Skeletal muscle tissue (tissue), 4 donors: Measurements from ENCODE around the gene NECTIN1. TPM values are rescaled to one million over a fixed set of nuclear protein-coding genes. Genes with fewer than 3 reads are reported as not detected.

Experiments used
- H3K27ac ChIP-seq: one replicate; pipeline ENCODE4 v1.7.0; 2013; ENCODE audit warnings: mild to moderate bottlenecking, low read depth, low read length, inconsistent platforms
- H3K27me3 ChIP-seq, 3 donors: one replicate each; pipeline ENCODE4 v1.7.0; 2013; ENCODE audit warnings: low read length in 3 of 3; ENCODE audit not compliant: control insufficient read depth in 3 of 3, insufficient read depth in 3 of 3
- H3K36me3 ChIP-seq, 3 donors: one replicate each; pipeline ENCODE4 v1.7.0; 2013; ENCODE audit warnings: low read length in 3 of 3; ENCODE audit not compliant: control insufficient read depth in 3 of 3, insufficient read depth in 3 of 3
- H3K4me1 ChIP-seq, 3 donors: one replicate each; pipeline ENCODE4 v1.7.0; 2013; ENCODE audit warnings: low read length in 3 of 3, mild to moderate bottlenecking in 3 of 3; ENCODE audit not compliant: control insufficient read depth in 3 of 3, insufficient read depth in 3 of 3
- H3K4me3 ChIP-seq, 3 donors: one replicate each; pipeline ENCODE4 v1.7.0; 2013; ENCODE audit warnings: low read length in 3 of 3
- H3K9ac ChIP-seq, 3 donors: one replicate each; pipeline ENCODE4 v1.7.0; 2013; ENCODE audit warnings: low read length in 3 of 3, mild to moderate bottlenecking in 3 of 3, moderate library complexity in 2 of 3, low read depth in 1 of 3
- H3K9me3 ChIP-seq, 3 donors: one replicate each; pipeline ENCODE4 v1.7.0; 2013; ENCODE audit warnings: low read length in 3 of 3; ENCODE audit not compliant: control insufficient read depth in 3 of 3
- total RNA-seq: library from RNA; depleted of rRNA; stranded (reverse); fragments of >200 nt; gene quantifications from one replicate; pipeline ENCODE4 v1.2.3, GENCODE V29; 2014
- donor health status: Osteomylitis.

Gene NECTIN1
- total RNA-seq, 1 donor from 2014 or later, result 4.2 TPM

GRCh38 chr11:119723952-119724325, 5.1 kb downstream of the NECTIN1 start:
- peaks cover 4 to 17% (median 15%) of the 10 kb centered on the region in 3 donors for H3K27me3 ChIP-seq
- H3K36me3 ChIP-seq, result no peaks in the 10 kb centered on the region
- no peak overlapping the region for H3K27ac ChIP-seq
- peak overlapping the region in 1 of 3 donors; percentile 16 for H3K9ac ChIP-seq
- no peak overlapping the region for H3K4me3 ChIP-seq
- peaks cover 15 to 29% (median 24%) of the 10 kb centered on the region in 3 donors for H3K4me1 ChIP-seq
- no peaks in the 10 kb centered on the region for H3K9me3 ChIP-seq

- Histone ChIP-seq H3K9me3 (no peaks in the 10 kb centered on the region), H3K9ac (peak overlapping the region in 1 of 3 donors; percentile 16), H3K4me3 (no peak overlapping the region), H3K27ac (no peak overlapping the region), H3K27me3 (peaks cover 4 to 17% (median 15%) of the 10 kb centered on the region in 3 donors), H3K4me1 (peaks cover 15 to 28% (median 23%) of the 10 kb centered on the region in 3 donors), H3K36me3 (no peaks in the 10 kb centered on the region)
Observed at GRCh38 chr11:119723243-119723951, 5.6 kb downstream of the NECTIN1 start.

DNA sequence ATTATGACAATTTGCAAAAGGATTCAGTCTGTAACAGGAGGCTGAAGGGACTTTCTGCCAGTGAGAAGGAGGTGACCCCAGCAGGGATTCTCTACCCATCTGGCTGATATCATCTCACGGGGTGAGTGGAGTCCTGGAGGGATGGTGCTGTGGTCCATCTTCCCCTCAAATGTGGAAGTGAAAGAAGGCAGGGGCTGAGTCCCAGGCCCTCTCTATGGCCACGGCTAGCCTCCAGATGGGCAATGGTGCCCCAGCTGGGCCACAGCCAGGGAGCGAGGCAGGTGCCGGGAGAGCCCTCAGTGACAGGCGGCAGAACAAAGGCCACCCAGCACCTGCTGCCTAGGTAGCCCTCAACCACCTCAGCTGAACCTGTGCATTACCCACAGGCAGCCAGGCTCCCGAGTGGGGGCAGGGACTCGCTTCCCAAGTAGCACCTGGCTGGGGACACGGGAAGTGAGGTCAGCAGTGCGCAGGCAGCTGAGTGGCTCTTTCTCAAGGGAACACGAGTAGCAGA, 6.7 kb downstream of the NECTIN1 start:
- peaks cover 8 to 23% (median 13%) of the 10 kb centered on the region in 3 donors for H3K4me1 ChIP-seq

GRCh38 chr11:119721129-119722120, 7.6 kb downstream of the NECTIN1 start:
- no peaks in the 10 kb centered on the region for H3K36me3 ChIP-seq
- H3K4me1 ChIP-seq, result peaks cover under 1 to 16% (median 5%) of the 10 kb centered on the region in 3 donors
- H3K27me3 ChIP-seq, result peaks cover 0 to 5% (median 4%) of the 10 kb centered on the region in 3 donors
- no peaks in the 10 kb centered on the region for H3K9me3 ChIP-seq
- H3K4me3 ChIP-seq, result no peak overlapping the region
- peak overlapping the region in 1 of 3 donors; percentile 16 for H3K9ac ChIP-seq
- H3K27ac ChIP-seq, result no peak overlapping the region

More for the DNA sequence above, 6.7 kb downstream of the NECTIN1 start:
- Histone ChIP-seq H3K36me3 (no peaks in the 10 kb centered on the region), H3K9me3 (no peaks in the 10 kb centered on the region), H3K27ac (no peak overlapping the region), H3K4me3 (no peak overlapping the region), H3K9ac (no peak overlapping the region), H3K27me3 (peaks cover 4 to 14% (median 13%) of the 10 kb centered on the region in 3 donors)

DNA sequence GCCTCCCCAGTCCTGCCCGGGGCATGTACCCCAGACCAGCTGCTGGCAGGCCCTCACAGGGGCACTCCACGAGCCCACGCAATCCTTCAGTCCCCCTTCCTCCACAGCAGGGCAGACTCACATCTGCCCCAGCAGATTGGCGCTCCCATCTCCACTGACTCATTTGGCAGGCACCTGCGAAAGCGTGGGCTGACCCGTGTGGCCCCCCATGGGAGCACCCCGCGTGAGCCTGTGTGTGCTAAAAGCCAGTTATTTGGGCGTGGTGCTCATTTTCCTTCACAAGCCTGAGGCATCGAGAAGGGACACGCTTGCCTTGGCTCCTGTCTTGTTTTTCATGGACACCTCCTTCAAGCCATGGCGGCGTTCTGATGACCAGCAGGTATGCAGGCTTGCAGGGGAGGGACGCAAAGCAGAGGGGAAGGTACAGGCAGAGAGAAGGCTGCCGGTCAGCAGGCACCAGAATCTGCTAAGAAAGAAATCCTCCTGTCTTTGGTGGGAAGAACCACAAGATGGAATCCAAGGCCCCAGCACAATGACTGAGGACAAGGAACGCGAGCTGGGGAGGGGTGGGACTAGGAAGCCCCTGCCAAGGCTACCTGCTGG, 8.6 kb downstream of the NECTIN1 start:
- Histone ChIP-seq H3K4me3 (no peak overlapping the region), H3K4me1 (peaks cover 0 to 16% (median 3%) of the 10 kb centered on the region in 3 donors), H3K9me3 (no peaks in the 10 kb centered on the region), H3K9ac (no peak overlapping the region), H3K27ac (no peak overlapping the region), H3K36me3 (no peaks in the 10 kb centered on the region), H3K27me3 (peaks cover 0 to 4% (median 0%) of the 10 kb centered on the region in 3 donors)

DNA sequence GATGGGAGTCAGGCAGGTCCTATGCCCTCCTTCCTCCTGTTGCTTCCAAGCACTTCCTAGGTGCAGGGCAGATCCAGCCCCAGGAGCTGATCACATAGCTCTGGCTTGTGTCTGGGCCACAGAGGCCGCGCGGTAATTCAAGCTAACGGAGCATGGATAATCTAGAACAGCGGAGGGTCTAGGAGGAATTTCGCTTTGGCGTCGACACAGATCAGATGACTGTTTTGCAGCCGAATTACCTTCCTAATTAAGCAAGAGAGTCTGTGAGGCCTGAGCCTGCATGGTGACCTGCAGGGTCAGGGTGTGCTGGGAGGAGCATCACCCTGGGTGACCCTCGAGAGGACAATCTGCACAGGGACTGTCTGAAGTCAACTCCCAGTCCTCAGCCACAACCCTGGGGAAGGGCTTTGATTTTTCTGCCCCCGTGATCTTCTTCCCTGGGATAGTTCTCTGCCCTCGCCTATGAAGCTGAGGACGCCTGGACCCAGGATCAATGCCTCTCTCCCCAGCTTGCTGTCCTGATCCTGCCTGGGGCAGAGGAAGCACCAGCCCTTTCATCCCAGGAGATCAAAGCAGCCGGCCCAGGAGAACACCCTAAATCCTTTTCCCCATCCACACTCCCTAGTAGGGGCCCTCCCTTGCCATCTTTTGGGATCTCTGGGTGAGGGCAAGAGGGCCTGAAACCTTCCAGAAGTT, 11.0 kb downstream of the NECTIN1 start:
- no peak overlapping the region for H3K27ac ChIP-seq
- no peaks in the 10 kb centered on the region for H3K36me3 ChIP-seq
- H3K9ac ChIP-seq, result peak overlapping the region in 1 of 3 donors; percentile 25
- no peak overlapping the region for H3K4me3 ChIP-seq
- H3K4me1 ChIP-seq, result peaks cover 0 to 16% (median 3%) of the 10 kb centered on the region in 3 donors
- no peaks in the 10 kb centered on the region for H3K9me3 ChIP-seq
- no peaks in the 10 kb centered on the region for H3K27me3 ChIP-seq

DNA sequence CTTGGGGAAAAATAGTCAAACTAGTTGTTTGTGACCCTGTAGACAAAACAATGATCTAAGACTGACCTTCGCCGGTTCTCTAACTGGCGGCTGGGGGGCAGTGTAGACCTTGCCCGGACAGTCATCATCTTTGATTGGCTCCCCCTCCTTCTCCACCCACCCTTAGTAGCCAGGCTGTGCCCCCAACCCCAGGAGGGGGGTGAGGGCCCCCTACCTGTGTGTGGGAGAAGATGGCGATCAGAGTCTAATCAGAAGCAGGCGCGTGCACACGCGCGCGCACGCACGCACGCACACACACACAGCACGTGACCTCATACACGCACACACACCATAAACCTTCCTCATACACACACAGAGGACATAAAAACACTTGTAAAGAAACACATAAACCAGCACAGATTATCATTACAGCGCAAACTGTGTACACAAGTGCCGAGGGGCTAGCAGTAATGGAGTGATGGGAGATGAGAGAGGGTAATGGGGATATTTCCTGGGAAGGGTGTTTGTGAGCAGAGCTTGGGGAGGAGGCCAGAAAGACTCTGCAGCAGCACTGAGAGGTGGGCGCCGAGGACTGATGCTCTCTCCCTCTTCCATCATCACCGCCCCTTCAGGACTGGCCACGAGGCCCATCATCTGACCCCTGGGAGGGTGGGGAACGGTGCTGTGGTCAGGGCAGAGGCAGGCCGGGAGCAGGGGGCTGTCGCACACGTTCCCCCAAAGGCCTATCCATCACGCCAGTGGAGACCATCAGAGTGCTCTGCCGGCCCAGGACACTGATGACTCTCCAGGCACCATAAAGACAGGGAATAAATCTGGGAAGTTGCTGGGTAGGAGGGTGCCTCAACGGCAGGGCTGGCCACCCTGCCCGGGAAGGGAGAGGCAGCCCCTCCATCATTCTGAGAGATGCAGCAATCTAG, 12.2 kb downstream of the NECTIN1 start:
- Histone ChIP-seq H3K4me3 (no peak overlapping the region), H3K4me1 (peaks cover 0 to 16% (median 3%) of the 10 kb centered on the region in 3 donors), H3K9ac (peak overlapping the region in 1 of 3 donors; percentile 25), H3K9me3 (no peaks in the 10 kb centered on the region), H3K27ac (no peak overlapping the region), H3K36me3 (no peaks in the 10 kb centered on the region), H3K27me3 (no peaks in the 10 kb centered on the region)

- H3K36me3 ChIP-seq, result no peaks in the 10 kb centered on the region
- no peaks in the 10 kb centered on the region for H3K9me3 ChIP-seq
- H3K4me1 ChIP-seq, result peaks cover 0 to 4% (median 2%) of the 10 kb centered on the region in 3 donors
- no peak overlapping the region for H3K27ac ChIP-seq
- no peak overlapping the region for H3K4me3 ChIP-seq
- H3K27me3 ChIP-seq, result peaks cover 0 to 5% (median 0%) of the 10 kb centered on the region in 3 donors
- no peak overlapping the region for H3K9ac ChIP-seq
Observed at GRCh38 chr11:119714590-119714989, 14.4 kb downstream of the NECTIN1 start.
